HG02678 (cell line): ENCODE measurements around the gene HMG20A.

Experiments
- ATAC-seq: cut with Tn5 transposase; IDR thresholded peaks from one replicate; pipeline ENCODE4 v1.9.1; 2021; ENCODE audit warnings: mild to moderate bottlenecking, moderate library complexity; ENCODE audit not compliant: unreplicated experiment

HMG20A gene

DNA sequence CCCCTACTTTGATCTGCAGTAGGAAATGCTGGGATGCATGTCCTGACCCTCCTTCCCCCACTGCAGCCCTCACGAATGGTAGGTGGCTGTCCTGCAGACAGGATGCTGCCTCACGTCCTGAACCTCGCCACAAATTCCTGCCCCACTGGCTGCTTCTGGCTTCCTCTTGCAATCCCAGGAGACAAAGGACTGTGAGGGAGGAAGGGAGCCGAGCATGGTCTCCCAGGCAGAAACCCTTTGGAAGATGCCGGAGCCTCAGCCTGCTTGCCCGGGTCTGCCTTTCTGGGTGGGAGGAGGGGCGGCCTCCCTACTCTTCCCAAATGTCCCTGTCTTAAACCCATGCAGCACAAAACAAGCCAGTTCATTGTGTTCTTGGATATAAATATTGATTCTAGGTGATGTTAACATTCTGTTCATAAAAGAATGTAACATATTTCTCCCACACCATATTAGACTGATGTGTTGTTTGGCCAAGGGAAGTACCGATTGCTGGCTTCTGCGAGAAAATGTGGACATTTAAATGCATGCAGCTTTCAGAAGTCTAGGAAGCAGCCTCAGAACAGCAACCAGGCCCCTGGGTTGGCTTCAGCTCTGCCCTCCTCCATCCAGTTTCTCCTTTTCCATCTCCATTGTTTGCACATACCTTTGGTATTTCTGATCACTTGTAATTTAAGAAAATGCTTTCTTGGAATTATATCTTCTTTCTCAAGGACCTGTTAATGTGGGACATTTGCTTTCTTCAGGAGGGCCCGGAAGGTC, 75.3 kb downstream of the HMG20A start:
- ATAC-seq, result no peak

DNA sequence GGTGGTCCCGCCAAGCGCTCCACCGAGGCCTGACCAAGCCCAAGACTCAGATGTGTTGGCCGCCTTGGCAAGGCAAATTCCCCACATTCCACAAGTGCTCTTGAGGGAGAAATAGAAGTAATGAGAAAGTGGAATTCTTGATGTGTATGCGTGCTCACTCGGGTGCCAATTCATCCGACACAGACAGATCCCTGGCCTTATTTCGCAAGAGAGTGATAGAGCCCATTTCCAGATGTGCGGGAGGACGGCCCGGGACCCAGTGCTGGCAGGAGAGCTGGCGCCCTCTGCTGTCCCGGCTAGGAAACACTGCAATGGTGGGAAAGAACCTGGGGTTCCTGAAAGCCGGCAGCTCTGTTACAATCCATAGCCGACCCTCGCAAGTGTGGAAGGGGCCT, 76.0 kb downstream of the HMG20A start:
- ATAC-seq, result no peak

DNA sequence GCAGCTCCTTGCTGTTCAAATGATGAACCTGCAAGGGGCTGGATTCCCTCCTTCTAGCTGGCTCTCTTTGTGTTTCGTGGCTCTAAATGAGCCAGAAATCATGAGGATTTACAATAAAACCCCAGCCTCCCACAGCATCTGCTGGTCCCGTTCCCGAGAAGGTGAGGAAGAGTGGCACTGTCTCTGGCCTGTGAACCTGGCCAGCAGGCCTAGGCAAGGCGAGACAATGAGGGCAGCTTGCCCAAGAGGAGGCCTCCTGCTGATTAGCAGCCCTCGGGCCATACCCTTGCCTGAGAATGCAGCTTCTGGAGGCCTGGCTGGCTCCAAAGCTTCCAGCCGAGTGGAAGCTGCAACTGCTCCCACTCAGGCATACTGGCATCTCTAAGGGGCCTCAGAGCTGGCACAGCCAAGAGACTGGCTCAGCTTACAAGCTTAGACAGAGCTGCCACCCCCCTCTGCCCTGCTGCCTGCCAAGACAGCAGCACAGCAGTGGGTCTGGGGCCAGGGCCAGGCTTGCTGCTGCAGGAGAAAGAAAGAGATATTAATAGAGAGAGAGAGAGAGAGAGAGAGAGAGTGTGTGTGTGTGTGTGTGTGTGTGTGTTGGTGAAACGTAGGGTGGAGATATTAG, 76.5 kb downstream of the HMG20A start:
- no peak for ATAC-seq

DNA sequence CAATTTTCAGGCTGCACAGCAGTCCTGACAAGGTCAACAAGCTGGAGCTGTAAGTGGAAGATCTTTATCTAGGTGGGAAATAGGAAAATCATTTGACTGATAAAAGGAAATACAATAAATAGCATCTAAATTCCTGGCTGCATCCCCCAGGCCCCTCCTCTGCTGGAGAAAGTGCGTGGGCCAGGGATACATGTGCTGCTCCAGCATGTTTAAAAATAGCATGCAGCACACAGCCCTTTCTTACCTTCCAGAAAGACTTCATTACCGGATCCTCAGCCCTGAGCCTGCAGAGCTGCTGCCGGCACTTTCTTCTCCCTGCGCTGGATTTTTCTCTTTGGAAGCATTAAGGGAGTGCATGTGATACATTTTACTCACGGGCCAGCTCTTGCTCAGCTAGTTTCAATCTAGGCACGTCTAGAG, 77.3 kb downstream of the HMG20A start:
- no peak for ATAC-seq

DNA sequence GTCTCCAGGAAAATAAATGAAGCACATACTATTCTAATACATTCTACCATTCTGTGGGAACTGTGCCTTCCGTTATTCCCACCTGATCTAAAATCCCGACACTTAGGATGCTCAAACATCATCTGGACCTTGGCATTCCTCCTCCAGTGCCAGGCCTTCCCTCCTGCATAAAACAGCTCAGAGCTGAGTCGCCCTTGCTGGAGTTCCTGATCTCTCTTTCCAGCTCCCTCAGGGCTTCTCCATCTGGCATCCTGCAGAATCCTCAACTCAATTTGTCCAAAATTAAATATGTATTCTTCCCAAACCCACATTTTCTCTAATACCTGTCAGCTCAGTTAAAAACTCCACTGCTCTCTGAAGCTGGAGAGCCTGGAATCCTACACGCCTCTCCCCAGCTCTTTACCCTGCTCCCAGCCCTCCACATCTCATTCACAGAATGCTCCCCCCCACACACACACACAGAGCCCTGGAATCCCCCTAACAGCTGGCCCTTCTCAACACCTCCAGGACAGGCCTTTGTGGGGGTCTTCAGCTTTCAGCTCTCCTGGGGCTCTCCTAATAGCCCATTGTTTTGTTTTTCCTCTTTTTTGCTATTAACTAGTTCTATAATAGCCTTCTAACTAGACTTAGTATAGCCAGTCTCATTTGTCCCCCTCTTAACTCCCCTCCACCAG, 78.5 kb downstream of the HMG20A start:
- ATAC-seq, result no peak

DNA sequence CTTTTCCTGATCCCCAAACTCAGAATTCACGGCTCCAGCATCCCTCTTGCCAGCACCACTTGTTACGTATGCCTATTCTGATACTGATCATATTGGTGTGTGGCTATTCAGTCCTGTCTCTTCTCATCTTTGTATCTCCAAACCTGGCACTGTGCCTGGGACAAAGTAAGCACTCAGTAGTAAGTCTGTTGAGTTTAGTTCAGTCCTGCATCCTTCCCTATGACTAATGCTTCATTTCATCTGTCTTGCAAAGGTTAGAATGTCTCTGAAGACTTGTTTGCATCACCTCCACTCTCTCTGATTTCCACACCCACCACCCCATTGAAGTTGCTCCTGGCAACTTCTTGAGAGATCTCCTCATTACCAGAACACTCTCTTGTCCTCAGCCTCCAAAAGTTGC, 80.3 kb downstream of the HMG20A start:
- no peak for ATAC-seq

DNA sequence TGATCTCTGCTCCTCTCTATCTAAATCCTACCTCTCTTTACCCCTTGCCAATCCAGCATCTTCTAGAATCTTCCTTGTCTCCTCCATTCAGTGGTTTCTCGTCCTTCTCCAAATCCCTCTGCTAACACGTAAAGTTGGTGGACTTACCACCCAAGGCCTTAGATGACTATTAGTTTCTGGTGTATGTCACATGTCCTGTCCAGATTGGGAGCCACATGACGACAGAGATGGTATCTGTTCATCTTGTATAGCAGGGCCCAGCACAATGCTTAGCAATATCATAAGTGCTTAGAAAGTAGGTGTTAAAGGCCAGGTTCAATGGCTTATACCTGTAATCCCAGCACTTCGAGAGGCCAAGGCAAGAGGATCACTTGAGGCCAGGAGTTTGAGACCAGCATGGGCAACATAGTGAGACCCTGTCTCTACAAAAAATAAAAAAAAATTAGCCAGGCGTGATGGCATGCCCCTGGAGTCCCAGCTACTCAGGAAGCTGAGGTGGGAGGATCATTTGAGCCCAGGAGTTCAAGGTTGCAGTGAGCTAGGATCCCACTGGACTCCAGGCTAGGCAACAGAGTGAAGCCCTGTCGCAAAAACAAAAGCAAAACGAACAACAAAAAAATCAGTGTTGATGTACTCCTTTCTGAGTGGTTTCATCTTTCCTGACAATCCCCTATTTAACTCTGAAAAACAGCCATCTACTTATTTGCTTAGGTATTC, 81.8 kb downstream of the HMG20A start:
- no peak for ATAC-seq

DNA sequence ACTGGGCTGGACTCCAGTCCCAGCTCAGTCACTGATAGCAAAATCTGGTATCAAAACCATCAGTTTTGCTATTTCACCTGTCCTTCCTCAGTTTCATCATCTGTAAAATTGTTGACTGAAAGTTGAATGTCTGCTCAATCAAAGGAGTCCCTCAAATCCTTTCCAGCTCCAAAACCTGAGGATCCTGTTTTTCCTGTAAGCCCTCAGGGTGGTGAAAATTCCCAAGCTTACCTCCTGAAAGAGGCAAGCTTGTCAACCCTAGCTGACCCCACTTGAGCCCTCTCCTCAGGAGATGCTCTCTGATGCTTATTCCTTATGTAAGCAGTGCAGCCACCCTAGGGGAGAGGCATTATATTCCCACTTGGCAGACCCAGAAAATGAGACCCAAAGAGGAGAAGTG, 82.6 kb downstream of the HMG20A start:
- no peak for ATAC-seq

DNA sequence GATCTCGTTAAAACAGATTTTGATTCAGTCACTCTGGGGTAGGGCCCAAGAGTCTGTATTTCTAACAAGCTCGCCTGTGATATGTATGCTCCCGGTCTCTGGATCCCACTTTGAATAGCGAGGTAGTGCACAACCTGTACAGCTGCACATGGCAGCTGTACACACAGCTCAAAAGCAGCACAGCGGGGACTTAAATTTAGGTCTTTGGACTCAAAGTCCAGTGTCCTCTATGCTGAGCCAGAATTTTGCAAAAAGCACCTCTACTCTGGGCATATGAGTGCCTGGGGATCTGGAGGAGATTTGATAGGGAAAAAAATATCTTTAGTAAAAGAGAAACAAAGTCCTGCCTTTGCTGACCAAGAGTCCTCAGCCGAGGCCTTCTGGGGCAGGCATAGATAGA, 83.1 kb downstream of the HMG20A start:
- no peak for ATAC-seq

DNA sequence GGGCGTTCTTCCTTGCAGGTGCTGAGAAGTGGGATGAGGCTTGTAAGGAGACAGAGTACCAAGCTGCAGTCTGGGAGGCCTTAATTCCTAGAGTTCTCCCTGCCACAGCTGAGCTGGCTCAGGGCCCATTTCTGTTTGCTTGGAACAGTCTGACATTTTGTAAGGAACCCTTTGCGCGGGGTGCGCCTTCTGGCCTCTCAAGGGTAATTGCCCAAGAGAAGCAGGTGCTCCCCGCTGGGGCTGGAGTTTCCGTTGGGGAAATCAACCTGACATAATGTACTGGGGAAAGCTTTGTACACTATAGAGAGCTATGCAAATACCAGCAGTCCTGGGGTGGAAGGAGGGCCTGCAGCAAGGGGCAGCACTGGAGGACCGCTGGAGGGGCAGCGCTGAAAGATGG, 83.6 kb downstream of the HMG20A start:
- ATAC-seq, result no peak

DNA sequence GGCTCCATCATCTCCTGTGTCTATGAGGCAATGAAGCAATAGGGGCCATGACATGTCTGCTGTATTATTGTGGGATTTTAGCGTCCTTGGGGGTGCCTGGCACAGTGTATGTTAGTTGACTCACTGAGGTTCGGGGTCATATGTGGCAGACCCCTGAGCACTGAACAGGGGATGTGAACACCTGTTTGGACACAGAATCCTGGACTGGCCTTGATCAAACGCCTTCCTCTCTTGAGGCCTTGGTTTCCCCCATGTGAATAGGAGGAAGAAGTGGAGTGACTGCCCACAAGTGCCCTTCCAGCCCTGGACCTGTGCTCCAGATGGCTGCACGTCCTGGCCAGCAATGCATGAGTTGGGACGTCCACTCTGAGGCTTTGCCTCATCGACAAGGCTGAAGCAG, 84.2 kb downstream of the HMG20A start:
- no peak for ATAC-seq

DNA sequence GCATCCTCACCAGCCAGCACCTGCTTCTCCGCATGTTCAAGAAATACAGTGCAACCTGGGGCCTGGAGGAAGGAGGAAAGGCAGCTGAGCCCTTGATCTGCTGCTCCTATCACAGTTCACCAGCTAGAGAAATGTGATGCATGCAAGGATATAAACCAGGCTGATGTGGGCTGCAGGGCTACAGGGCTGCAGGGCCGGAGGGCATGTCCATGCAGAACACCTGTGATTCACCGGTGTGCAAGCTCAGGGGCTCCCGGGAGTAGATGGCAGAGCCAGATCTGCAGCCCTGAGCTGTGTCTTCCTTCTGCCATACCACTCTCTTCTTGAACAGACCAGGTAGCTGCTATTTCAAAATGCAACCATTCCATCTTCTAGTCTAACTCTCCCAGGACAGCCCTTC, 84.9 kb downstream of the HMG20A start:
- no peak for ATAC-seq

DNA sequence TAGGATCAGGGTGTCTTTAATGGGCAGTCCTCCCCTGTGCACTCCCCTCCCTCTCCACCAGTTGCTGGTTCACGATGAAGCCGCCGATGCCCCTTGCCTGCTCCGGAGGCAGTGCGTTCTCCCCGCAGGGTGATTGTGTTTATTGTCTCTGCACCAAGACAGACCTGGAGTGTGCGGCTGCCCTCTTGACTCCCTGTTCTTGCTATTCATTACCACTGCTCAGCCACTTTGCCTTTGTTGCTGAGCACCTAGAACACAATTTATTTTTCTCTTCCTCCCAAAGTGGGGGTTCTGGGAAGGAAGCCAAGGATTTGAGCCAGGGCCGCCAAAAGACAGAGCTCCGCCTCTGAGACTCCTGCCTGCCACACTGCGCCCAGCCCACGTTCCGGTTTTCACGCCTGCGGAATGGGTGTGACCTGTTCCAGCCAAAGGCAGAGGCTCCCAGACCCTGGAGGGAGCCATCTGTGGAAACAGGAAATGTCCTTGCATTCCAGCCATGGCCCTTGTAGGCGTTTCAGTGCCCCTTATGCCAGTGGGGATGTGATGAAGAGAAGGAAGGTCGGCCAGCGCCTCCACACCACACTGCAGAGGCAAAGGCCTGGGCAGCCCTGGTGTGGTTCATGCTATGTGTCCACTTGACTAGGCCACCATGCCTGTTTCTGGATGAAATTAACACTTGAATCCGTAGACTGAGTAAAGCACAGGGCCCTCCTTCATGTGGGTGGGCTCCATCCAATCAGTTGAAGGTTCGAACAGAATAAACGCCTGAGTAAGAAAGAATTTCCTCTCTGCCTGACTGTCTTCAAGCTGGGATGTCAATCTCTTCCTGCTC, 85.8 kb downstream of the HMG20A start:
- ATAC-seq, result no peak

DNA sequence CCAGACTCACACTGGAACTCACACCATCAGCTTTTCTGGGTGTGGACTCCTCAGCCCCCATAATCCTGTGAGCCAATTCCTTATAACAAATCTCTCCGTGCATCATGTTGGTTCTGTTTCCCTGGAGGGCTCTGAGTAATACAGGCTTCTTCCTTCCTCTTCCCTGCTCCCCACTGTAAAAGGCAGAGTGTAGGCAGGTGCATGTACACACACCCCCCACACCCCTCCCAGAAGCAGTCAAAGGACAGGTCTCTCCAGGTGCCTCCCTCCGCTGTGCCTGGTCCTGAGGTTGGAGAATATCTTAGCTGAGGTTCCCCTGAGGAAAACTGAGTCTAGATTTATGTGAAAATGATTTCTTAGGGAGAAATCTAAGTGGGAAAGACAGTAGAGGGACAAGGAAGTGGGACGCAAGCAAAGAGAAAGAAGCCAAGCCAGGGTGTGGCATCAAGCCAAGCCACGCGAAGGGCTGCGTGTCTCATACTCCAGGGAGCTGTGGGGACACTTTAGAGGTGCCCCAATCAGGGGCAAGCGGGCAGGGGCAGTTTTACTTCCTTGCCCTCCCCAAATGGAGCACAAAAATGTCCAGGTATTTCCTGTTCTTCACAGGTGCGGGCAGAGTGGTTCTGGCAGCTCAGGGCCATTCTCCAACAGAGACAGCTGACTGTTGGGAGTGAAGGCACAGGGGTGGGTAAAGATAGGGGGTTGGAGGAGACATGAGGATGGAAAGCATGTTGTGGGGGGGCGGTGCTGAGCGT, 86.6 kb downstream of the HMG20A start:
- no peak for ATAC-seq

DNA sequence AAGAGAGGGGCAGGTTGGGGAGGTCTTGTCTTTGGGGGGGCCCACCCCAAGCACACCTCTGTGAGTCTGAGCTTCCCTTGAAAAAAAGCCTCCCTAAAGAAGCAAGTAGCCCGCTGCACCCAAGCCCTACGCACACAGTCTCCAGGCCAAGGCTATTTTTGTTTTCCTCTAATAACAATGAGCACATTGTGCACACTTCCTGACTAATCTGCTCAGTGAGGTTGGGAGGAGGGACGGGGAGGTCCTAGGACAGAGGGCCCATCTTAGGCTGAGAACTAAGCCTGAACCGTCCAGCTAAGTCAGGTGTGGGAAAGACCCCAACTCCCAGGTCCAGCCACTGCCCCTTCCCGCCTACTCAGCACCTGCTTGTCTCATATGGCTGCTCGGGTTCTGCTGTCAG, 87.2 kb downstream of the HMG20A start:
- no peak for ATAC-seq

DNA sequence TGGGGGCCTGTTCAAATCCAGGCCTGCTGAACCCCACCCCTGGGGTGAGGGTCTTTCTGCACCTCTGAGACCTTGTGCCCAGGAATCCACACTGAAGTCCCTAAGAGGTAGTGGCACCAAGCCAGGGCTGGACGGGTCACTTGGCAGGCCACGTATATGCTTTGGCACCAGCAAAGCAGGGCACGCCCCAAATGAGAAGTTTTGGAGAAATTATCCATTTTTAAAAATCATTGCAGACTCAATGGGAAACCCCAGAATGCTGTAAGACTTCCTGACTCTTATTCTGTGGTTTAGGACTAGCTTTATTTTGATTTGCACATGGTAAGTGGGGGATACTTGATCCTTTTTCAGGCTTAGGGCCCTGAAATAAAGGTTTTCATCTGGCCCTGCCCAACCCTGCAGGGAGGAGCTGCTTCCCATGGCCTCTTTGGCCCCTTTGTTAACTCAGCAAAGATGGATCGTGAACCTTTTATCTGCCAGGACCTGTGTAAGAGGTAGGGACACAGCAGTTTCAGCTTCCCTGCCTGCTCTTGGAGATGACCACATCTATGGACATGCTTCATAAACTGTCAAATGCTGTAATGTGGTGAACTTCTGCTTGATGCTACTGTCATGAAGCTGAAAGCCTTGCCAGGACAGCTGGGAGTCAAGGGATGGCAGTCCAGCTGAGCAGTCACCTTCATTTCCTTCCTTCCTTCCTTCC, 88.0 kb downstream of the HMG20A start:
- no peak for ATAC-seq

DNA sequence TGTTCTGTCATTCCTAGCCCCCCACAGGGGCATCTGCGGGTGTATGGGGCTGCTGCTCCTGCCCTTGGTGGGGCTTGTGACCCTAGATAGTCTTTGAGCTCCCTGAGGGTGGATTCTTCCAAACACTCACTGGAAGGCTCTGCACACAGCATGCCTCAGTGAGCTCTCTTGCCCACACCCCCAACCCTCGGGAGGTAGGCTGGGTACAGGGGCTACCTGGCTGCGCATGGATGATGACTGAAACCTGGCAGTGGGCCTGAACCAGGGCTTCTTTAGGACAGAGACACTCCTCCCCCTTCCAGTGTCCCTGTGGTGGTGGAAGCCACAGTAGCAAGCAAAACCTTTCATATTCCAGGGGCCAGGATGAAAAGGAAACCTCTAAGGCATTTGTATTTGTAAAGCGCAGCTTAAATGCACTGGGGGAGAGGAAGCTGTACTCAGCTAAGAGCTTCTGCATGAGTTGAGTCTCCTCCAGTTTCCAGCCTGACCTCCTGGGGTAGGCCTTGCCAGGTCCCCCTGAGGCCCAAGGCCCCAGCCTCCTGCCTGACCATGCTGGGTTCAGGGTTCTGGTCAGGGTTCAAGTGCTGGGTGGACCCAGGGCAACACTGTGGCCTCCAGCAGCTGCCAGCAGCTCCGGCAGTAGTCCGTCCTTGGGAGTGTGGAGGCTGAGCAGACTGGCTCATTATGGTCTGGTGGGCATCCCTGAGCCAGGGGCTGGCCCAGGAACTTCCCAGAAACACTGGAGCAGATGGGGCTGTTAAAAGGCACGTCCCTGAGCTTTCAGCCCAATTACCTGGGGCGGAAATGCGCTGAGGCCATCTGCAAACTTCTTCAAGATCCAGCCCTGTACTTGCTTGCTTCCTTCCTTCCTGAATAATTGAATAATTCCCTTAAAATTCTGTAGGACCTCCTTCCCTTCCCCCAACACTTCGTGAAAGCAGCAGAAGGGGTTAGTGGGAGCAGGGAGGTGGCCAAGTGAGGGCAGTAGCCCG, 89.7 kb downstream of the HMG20A start:
- ATAC-seq, result no peak

DNA sequence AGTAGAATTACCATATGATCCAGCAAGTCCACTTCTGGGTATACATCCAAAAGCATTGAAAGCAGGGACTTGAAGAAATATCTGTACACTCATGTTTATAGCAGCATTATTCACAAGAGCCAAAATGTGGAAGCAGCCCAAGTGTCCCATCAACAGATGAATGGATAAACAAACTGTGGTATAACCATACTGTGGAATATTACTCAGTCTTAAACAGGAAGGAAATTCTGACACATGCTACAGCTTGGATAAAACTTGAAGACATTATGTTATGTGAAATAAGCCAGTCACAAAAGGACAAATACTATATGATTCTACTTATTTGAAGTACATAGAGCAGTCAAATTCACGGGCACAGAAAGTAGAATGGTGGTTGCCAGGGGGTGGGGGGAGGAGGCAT, 91.2 kb downstream of the HMG20A start:
- no peak for ATAC-seq
